ENCODE results near the gene G6PC3.

The G6PC3 gene

GRCh38 chr17:44123356-44124117, 53.0 kb downstream of the G6PC3 start, which contains the start of gene HDAC5:
Gene HDAC5, minus strand, starts transcription at chr17:44123641. Its CDS starts 6,126 bp downstream, at chr17:44117515.
- DNase-seq (ENCODE audit: low spot score), result peak; percentile 100

GRCh38 chr17:44124118-44124438, 53.5 kb downstream of the G6PC3 start:
- no peak for DNase-seq (ENCODE audit: low spot score)

Measured in left forelimb (tissue), 1 donor.